NCI-H82 treated with DMSO at 0.1 percent for 48 hours (cell line): Measurements from ENCODE around the gene FBXO47.
"Not testable (repeated sequence)": the region's sequence is repeated elsewhere in the genome, so short reads cannot be mapped to it uniquely, and the experiment has no call there.

Experiments used
- DNase-seq: peaks from one replicate; lab custom pipeline; 2025; ENCODE audit not compliant: unreplicated experiment; lab: John Stamatoyannopoulos, UW

Gene FBXO47

GRCh38 chr17:38922538-38923297 lies 44.5 kb downstream of the FBXO47 start:
- no peak for DNase-seq

- no peak for DNase-seq
Observed at GRCh38 chr17:38921756-38922411, 45.3 kb downstream of the FBXO47 start.

DNA sequence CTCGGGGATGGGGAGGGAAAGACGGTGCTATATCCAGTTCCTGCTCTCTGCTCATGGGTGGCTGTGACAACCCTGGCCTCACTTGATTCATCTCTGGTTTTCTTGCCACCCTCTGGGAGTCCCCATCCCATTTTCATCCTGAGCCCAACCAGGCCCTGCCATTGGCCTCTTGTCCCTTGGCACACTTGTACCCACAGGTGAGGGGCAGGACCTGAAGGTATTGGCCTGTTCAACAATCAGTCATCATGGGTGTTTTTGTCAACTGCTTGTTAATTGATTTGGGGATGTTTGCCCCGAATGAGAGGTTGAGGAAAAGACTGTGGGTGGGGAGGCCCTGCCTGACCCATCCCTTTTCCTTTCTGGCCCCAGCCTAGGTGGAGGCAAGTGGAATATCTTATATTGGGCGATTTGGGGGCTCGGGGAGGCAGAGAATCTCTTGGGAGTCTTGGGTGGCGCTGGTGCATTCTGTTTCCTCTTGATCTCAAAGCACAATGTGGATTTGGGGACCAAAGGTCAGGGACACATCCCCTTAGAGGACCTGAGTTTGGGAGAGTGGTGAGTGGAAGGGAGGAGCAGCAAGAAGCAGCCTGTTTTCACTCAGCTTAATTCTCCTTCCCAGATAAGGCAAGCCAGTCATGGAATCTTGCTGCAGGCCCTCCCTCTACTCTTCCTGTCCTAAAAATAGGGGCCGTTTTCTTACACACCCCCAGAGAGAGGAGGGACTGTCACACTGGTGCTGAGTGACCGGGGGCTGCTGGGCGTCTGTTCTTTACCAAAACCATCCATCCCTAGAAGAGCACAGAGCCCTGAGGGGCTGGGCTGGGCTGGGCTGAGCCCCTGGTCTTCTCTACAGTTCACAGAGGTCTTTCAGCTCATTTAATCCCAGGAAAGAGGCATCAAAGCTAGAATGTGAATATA lies 46.6 kb downstream of the FBXO47 start:
- DNase-seq, result no peak

GRCh38 chr17:38919316-38920078 lies 47.7 kb downstream of the FBXO47 start:
- DNase-seq, result no peak

DNA sequence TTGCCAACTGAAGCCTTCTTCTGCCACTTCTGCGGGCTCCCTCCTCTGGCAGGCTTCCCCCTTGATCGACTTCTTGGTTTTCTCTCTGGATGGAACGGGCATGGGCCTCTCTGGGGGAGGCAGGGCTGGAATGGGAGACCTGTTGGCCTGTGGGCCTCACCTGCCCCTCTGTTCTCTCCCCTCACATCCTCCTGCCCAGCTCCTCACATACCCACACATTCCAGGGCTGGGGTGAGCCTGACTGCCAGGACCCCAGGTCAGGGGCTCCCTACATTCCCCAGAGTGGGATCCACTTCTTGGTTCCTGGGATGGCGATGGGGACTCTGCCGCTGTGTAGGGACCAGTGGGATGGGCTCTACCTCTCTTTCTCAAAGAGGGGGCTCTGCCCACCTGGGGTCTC lies 48.3 kb downstream of the FBXO47 start:
- no peak for DNase-seq

GRCh38 chr17:38918129-38918913 lies 48.9 kb downstream of the FBXO47 start:
- no peak for DNase-seq

DNA sequence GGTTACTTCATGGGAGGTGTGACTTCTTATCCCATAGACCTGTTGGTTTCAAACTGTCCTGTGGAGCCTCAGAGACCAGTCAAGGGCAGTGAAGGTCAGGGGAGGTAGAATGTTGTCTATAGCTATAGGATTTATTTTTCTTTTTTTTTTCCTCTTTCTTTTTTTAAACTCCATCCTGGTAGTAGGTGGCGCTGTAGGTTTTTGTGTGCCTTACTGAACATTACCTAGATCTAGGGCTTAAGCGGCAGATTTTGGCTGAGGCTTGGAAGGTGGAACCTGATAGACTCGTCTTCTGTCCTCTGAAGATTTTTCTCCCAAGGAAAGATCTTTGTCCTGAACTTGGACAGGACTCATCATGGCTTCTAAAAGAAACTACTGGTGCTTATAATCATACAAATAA lies 49.9 kb downstream of the FBXO47 start:
- DNase-seq, result no peak

DNA sequence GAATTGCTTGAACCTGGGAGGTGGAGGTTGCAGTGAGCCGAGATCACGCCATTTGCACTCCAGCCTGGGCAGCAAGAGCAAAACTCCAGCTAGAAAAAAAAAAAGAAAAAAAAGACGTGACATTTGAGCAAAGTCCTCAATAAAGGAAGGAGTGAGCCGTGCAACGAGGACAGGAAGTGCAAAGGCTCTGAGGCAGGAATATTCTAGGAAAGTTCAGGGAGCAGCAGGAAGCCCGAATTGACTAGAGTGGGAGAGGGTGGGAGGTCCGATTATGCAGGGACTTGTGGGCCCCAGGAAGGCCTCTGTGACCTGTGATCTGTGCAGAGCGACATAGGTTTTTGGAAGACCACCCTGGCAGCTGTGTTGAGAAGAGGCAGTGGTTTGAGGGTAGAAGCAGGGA lies 50.4 kb downstream of the FBXO47 start:
- DNase-seq, result no peak

GRCh38 chr17:38915639-38915995 lies 51.6 kb downstream of the FBXO47 start:
- DNase-seq, result no peak

DNA sequence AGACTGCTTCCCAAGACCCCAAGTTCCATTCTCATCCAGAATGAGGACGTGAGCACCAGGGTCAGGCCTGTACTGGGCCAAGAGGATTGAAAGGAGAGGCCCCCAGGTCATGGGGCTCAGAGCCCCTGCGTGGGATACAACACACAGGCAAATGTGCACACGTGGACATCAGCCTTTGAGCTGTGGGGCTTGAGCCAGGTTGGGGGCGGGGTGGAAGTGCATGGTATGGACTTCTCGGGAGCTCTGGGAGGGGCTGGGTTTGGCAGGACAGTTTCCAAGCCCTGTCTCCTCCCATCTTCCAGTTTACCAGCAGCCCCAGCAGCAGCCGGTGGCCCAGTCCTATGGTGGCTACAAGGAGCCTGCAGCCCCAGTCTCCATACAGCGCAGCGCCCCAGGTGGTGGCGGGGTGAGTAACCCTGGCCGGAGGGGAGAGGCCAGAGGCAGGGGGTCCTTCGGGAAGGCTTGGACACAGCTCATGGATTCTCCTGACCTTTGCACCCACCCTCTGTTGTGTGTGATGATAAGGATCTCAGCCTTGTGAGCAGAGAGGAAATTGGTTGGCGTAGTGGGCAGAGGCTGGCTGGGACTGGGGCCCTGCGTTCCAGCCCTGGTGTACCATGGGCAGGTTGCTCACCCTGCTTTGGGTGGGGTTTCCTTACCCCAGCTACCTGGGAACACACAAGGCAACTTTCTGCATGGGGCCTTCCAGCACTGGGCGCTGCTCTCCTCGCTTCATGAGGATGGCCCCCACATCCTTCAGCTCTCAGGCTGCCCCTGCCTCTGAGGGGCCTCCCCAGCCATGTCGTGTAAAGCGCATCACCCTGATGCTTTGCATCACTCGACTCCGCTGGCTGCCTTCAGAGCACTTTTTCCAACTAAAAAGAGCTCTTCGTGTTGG lies 52.2 kb downstream of the FBXO47 start:
- DNase-seq, result no peak

DNA sequence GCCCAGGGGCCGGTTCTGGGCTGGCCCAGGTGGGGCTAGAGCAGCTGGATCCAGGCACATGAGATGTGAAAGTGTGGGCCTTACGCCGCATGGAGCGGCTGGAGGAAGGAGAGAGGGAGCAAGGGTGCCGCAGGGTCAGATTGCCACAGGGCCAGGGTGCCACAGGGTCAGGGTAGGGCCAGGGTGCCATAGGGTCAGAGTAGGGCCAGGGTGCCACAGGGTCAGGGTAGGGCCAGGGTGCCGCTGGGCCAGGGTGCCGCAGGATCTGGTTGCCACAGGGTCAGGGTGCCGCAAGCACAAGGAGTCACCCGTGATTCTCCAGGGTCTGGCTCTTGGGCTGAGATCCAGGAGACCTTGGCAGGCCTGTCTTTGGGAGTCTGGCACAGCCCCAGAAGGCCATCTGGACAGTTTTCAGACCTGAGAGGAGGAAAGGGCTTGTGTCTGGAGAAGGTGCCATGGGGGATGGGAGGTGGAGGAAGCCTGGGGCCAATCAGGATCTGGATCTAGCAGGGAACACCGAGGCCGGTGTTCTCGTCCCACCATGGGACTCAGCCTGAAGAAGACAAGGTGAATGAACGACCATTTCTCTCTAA lies 54.9 kb downstream of the FBXO47 start:
- DNase-seq, result no peak

GRCh38 chr17:38911731-38912081 lies 55.5 kb downstream of the FBXO47 start:
- DNase-seq, result not testable (repeated sequence)

DNA sequence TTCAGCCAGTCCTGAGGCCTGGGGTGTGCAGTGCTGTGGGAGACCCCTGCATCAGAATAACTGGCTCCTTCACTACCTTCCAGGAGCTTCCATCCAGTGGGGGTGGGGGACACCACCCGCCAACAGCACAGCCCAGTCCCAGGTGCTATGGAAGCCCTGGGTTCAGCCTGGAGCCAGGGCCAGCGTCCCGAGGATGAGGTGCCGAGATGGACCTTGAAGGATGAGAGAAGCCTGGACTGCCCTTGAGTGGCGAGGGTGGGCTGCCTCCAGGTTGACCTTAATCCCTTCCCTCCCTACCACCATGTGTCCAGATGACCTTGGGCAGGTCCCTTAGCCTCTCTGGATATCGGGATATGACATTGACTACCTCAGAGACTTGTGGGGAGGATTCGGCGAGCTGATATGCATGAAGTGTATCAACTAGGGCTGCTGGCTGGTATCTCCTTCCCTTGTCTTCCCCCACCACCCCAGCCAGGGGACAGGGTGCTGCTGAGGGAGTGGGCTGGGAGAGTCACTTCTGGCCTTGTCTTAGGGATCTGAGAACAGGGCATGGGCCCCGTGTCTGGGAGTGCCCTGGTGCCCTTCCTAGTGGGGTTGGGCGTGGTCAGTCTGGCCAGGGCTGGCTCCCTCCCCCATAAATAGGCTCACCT lies 56.0 kb downstream of the FBXO47 start:
- no peak for DNase-seq

DNA sequence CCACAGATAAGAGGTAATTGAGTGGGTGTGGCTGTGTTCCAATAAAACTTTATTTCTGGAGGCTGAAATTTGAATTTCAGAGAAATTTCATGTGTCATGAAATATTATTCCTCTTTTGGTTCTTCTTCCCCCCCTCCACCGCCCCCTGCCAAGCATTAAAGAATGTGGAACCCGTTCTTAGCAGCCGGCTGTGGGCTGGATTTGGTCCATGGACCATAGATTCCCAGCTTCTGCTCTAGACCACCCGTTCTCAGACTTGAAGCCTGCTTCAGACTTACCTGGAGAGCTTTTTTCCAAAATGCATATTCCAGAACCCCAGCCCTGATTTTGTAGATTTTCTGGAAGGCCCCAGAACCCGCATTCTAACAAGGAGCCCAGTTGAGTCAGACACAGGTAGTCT lies 56.9 kb downstream of the FBXO47 start:
- no peak for DNase-seq

GRCh38 chr17:38908676-38909181 lies 58.5 kb downstream of the FBXO47 start:
- DNase-seq, result no peak

GRCh38 chr17:38907930-38908675 lies 59.1 kb downstream of the FBXO47 start:
- DNase-seq, result no peak

DNA sequence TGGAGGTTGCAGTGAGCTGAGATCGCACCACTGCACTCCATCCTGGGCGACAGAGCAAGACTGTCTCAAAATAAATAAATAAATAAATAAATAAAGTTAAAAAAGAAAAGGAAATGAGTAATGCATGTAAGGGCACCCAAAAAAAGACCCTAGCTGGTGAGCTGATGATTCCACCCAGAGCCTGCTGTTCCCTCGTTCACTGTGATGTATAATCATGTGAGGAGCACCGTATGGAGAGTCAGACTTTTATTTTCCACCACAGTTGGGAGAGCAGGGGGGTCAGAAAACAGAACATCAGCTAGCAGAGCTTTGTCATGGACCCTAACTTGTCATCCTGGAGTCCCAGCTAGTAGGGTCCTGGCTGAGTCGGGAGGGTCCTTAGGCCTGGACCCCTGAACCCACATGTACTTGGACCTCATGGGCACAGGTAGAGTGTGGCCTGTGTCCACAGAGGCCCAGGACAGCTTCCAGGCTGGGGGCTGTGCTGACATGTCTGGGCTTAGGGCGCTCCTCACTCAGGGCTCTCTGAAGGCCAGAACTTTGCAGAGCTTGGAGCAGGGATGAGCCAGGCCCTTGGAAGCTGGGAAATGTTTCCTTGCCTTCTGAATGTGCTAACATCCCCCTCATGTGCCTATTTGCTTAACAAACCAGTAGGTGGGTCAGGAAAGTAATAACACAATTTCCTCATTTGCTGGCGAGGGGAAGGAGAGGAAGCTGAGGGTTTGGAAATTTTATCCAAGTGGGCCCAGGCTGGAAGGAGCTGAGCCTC lies 60.6 kb downstream of the FBXO47 start:
- DNase-seq, result no peak
